Spinal cord (tissue), 10 donors: ENCODE data around the gene BMP6. TPM values are rescaled to one million over a fixed set of nuclear protein-coding genes. Genes with fewer than 3 reads are reported as not detected.

Experiments
- DNase-seq, 6 donors: peaks; one replicate each; pipeline versions ENCODE4 v3.0.0 to v3.0.0-alpha.2; 2013 to 2015; ENCODE audit warnings: low spot score in 6 of 6, low read depth in 4 of 6
- H3K27ac ChIP-seq: one replicate; pipeline ENCODE4 v1.5.1; 2013; ENCODE audit warnings: low read depth, low read length, control low read depth
- H3K27me3 ChIP-seq: one replicate; pipeline ENCODE4 v1.6.1; 2013; ENCODE audit warnings: low read length; ENCODE audit not compliant: control insufficient read depth, insufficient read depth
- H3K36me3 ChIP-seq: one replicate; pipeline ENCODE4 v1.6.1; 2013; ENCODE audit warnings: low read length; ENCODE audit not compliant: control insufficient read depth, insufficient read depth
- H3K4me1 ChIP-seq: one replicate; pipeline ENCODE4 v1.6.1; 2013; ENCODE audit warnings: low read length; ENCODE audit not compliant: control insufficient read depth, insufficient read depth
- H3K4me3 ChIP-seq: one replicate; pipeline ENCODE4 v1.5.1; 2013; ENCODE audit warnings: low read depth, low read length, control low read depth
- H3K9me3 ChIP-seq: one replicate; pipeline ENCODE4 v1.6.1; 2013; ENCODE audit warnings: low read length; ENCODE audit not compliant: control insufficient read depth, insufficient read depth
- WGBS: methylation state at CpG from one replicate; pipeline ENCODE4 v1.1.5; 2013; ENCODE audit warnings: missing lambda C conversion rate; ENCODE audit not compliant: insufficient coverage; 5-methylcytosine and 5-hydroxymethylcytosine counted together
- polyA plus RNA-seq, 2 donors: library from polyadenylated mRNA; unstranded; fragments of 120-200 nt; gene quantifications; one replicate each; pipeline ENCODE4 v1.2.1, GENCODE V29; 2013; ENCODE audit not compliant: insufficient read length in 2 of 2
- total RNA-seq, 2 donors: library from RNA; depleted of rRNA in 1 of 2; stranded (reverse); fragments of 120-200 nt in 1 of 2; fragments of >200 nt in 1 of 2; gene quantifications; one replicate each; pipeline versions ENCODE4 v1.2.3 to v1.2.4, GENCODE V29; 2013 to 2014
- donor health status: healthy.

BMP6 gene
- total and polyA plus RNA-seq, 4 donors, result 13.6 to 93.3 (median 24.1) TPM

GRCh38 chr6:7691675-7692452, 34.0 kb upstream of the BMP6 start:
- H3K4me3 ChIP-seq, result no peak overlapping the region

DNA sequence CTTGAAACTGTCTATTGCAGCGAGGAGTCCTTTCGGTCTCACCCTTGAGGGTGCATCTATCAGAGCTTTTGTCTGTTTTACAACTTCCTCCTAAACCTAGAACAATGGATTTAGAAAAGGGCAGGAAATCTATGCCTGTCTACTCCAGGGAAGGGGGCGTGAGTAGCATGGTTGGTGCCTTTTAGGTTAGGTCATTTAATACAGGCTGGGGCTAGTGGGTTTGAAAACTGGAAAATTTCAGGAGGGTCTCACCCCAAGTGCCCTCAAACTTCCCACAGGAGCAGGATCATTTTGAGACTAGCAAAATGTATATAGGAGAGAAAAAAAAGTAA, 33.5 kb upstream of the BMP6 start:
- Histone ChIP-seq H3K4me1 (peaks cover 7% of the 10 kb centered on the region), H3K27ac (no peak overlapping the region), H3K4me3 (no peak overlapping the region), H3K27me3 (no peaks in the 10 kb centered on the region), H3K9me3 (no peaks in the 10 kb centered on the region), H3K36me3 (no peaks in the 10 kb centered on the region)
- WGBS, result no CpG with 5 or more reads among the region's 3 CpGs
- no peak for DNase-seq

More at GRCh38 chr6:7691675-7692452, 34.0 kb upstream of the BMP6 start:
- Histone ChIP-seq H3K4me1 (peaks cover 7% of the 10 kb centered on the region), H3K9me3 (no peaks in the 10 kb centered on the region), H3K27ac (no peak overlapping the region), H3K27me3 (no peaks in the 10 kb centered on the region), H3K36me3 (no peaks in the 10 kb centered on the region)
- DNase-seq, result no peak
- WGBS, result 55% methylated on average over 16 of the region's 21 CpGs

- Histone ChIP-seq H3K4me1 (peaks cover 7% of the 10 kb centered on the region), H3K9me3 (no peaks in the 10 kb centered on the region), H3K27me3 (no peaks in the 10 kb centered on the region), H3K4me3 (no peak overlapping the region), H3K36me3 (no peaks in the 10 kb centered on the region), H3K27ac (no peak overlapping the region)
- WGBS, result 84% methylated on average over 9 of the region's 10 CpGs
- no peak for DNase-seq
These were observed 32.1 kb upstream of the BMP6 start for GRCh38 chr6:7693827-7694226.

DNA sequence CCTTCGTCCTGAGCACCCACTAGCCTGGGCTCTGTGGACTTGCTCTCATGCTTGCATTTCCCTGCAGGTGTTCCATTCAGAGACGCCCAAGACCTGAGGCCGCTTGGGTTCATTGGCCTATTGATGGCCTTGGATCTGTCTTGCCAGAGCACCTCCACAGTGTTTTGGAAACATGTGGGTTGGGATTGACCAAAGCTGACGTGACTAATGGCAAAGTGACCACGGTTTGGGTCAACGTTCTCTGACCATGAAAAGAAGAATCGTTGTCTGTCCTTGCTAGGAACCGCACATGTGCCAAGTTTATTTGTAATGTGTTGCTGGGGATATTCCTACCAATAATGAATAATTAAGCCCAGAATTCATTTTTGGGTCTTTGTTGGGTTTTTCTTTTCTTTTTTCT, 29.8 kb upstream of the BMP6 start:
- DNase-seq, result no peak
- Histone ChIP-seq H3K36me3 (no peaks in the 10 kb centered on the region), H3K4me1 (peaks cover 7% of the 10 kb centered on the region), H3K9me3 (no peaks in the 10 kb centered on the region), H3K4me3 (no peak overlapping the region), H3K27ac (no peak overlapping the region), H3K27me3 (no peaks in the 10 kb centered on the region)
- 97% methylated on average over 4 of the region's 8 CpGs for WGBS

GRCh38 chr6:7697432-7697819, 28.5 kb upstream of the BMP6 start:
- WGBS, result 100% methylated on average over 1 of the region's 4 CpGs
- no peaks in the 10 kb centered on the region for H3K36me3 ChIP-seq
- H3K27me3 ChIP-seq, result no peaks in the 10 kb centered on the region
- no peak for DNase-seq
- H3K4me3 ChIP-seq, result no peak overlapping the region
- no peaks in the 10 kb centered on the region for H3K4me1 ChIP-seq
- peak overlapping the region; percentile 1 for H3K27ac ChIP-seq
- H3K9me3 ChIP-seq, result no peaks in the 10 kb centered on the region

- Histone ChIP-seq H3K36me3 (no peaks in the 10 kb centered on the region), H3K27ac (peak overlapping the region; percentile 35), H3K4me1 (no peaks in the 10 kb centered on the region), H3K9me3 (no peaks in the 10 kb centered on the region), H3K4me3 (no peak overlapping the region), H3K27me3 (no peaks in the 10 kb centered on the region)
- DNase-seq, result peak in 1 of 6 donors; percentile 11
- 73% methylated on average over 2 of the region's 12 CpGs for WGBS
These were observed 27.9 kb upstream of the BMP6 start for GRCh38 chr6:7697820-7698623.

GRCh38 chr6:7701212-7701834, 24.6 kb upstream of the BMP6 start:
- DNase-seq, result no peak
- H3K4me1 ChIP-seq, result no peaks in the 10 kb centered on the region
- WGBS, result 92% methylated on average over 2 of the region's 5 CpGs

GRCh38 chr6:7703148-7703680, 22.7 kb upstream of the BMP6 start:
- Histone ChIP-seq H3K27me3 (no peaks in the 10 kb centered on the region), H3K4me1 (no peaks in the 10 kb centered on the region), H3K4me3 (no peak overlapping the region), H3K9me3 (no peaks in the 10 kb centered on the region), H3K36me3 (no peaks in the 10 kb centered on the region), H3K27ac (no peak overlapping the region)
- no peak for DNase-seq
- WGBS, result no CpG with 5 or more reads among the region's 3 CpGs

More at GRCh38 chr6:7701212-7701834, 24.6 kb upstream of the BMP6 start:
- Histone ChIP-seq H3K4me3 (no peak overlapping the region), H3K9me3 (no peaks in the 10 kb centered on the region), H3K27me3 (no peaks in the 10 kb centered on the region), H3K36me3 (no peaks in the 10 kb centered on the region), H3K27ac (no peak overlapping the region)

DNA sequence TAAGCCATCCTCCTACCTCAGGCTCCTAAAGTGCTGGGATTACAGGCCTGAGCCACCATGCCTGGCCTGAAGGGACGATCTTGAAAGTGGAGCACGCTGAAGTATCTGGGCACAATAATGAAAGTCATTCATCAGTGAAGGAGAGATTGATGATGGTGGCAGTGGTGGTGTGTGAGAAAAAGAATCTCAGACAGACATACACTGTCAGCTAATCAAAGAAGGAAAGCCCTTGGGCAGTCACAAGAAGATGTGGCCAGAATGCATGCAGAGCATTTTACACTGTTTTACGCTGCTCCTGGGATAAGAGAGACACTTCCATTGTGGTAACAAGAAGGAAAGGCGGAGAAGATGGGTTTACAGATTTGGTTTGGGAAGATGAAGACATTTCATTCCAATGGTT, 20.4 kb upstream of the BMP6 start:
- WGBS, result 63% methylated on average over 4 of the region's 4 CpGs
- no peaks in the 10 kb centered on the region for H3K36me3 ChIP-seq
- no peaks in the 10 kb centered on the region for H3K27me3 ChIP-seq
- no peak overlapping the region for H3K27ac ChIP-seq
- no peak overlapping the region for H3K4me3 ChIP-seq
- no peak for DNase-seq
- no peaks in the 10 kb centered on the region for H3K4me1 ChIP-seq
- no peaks in the 10 kb centered on the region for H3K9me3 ChIP-seq
